Limb (tissue), 2 donors: ENCODE data around the gene MMP24OS.

Source experiments
- DNase-seq, 2 donors: peaks; one replicate each; pipeline ENCODE4 v3.0.0-alpha.2; 2016; ENCODE audit errors: extremely low spot score in 2 of 2

The MMP24OS gene

DNA sequence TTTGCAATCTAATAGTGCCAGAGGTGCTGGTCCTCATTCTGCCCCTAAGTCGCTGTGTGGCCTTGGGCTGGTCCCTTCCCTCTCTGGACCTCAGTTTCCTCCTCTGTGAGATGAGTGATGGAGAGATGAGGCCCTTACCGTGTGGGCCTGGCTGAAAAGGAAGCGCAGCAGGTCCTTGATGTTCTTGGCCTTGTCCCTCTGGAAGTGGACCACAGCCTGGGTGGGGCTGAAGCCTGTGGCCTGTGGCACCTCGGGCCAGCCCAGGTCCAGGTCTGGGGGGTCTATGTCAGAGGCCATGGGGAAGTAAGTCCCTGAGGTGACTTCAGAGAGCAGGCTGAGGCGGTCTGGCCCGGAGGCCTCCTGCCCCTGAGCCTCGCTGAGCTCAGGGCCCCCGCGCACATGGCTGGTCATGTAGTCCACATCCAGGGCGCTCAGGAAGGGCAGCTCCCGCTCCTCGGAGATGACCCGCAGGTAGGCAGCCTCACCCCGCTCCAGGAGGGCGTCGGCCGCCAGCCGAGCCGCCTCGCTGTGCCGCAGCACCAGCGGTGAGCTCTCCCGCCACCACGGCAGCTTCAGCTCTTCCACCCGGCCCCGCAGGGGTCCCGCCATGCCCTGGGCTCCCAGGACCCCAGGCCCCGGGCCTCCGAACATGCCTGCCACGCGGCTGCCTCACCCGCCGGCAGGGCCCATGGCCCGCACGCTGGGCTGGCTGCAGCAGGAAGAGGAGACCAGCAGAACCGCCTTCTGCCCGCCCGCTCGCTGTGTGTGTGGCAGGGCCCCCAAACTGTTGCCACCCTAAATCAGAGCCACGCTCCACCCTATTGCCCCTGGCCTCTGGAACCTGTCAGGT, 14.0 kb upstream of the MMP24OS start, which contains the start of gene FAM83C:
Gene FAM83C, minus strand, starts transcription at position 772 of the 850 bp plus-strand sequence. Its CDS starts 121 bp downstream, at position 651.
- no peak for DNase-seq

DNA sequence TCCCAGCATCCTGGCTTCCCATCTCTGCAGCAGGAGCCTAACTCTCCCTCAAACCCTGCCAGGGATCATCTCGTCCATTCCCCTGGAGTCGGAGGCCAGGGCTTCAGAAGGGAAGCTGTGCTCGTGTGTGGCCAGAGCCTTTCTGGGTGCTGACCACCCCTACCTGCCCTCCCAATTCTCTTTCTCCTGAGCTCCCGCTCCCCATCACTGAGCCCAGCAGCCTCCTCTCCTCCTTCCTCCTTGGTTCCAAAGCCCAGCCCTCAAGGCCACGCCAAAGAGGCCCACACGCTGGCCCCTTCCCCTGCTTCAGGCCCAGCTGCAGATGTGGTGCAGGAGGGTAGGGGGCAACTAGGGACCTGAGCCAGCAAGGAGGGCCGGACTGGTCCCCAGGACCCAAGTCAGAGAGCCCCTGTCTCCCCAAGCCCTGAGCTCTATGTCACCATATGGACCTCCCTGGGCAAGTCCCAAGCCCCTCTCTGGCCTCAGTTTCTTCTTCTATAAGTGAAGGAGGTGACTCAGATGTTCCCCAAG, 13.0 kb upstream of the MMP24OS start:
- DNase-seq: no peak

DNA sequence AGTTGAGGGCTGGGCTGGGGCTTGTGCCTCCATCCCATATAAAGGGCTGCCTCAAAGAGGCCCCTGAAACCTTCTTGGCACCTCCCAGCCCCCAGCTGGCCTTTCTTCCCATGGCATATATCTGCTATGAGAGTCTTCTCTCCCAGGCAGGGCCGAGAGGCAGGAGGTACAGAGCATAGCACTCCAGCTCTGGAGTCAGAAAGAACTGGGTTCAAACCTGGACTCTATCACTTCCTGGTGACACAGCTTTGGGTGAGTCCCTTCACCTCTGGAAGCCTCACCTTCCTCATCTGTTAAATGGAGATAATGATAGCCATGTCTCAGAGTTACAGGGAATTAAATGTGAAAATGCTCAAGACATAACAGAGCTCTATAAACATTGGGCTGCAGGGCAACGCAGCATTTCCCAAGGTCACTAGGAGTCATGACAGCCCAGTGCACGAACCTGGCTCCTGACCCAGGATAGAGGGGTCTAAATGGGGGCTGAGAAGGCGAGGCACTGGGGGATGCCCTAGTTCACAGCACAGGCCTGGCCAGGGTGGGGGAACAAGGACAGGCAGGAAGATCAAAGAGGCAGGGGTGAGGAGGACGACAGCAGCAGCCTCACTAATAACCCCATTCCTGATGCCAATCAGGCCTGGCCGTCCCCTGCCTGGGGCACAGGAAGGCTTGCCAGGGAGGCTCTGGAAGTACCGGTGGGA, 12.4 kb upstream of the MMP24OS start:
- DNase-seq: no peak

DNA sequence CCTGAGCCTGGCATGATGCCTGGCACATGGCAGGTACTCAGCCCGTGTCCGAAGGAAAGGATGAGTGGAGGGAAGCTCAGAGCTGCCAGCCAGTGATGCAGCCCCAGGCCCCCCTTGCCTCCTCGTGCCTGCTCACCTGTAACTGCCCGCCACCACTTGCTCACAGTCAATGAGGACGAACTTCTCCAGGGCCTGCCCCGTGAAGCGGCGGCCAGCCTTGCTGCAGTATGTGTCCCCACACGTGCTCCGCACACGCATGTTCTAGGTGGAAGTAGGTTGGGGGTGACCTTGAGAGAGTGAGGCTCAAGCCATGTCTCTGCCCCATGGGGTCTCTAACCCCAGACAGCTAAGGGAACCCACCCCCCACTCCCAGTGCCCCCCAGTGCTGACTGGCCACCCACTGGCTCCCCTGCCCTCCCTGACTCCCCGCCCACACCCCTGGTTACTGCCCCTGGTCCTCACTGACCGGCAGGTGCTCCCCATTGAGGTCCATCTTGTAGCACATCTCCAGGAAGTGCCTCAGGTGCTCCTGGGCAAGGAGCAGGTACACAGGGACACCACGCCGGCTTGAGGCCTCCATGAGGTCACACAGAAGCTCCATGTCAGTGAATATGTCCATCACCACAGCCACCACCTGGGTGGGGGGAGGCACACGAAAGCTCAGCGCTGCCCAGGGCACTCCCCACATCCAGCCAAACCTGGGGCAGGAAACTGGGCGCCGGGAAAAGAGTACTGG, 10.6 kb upstream of the MMP24OS start:
- no peak for DNase-seq

DNA sequence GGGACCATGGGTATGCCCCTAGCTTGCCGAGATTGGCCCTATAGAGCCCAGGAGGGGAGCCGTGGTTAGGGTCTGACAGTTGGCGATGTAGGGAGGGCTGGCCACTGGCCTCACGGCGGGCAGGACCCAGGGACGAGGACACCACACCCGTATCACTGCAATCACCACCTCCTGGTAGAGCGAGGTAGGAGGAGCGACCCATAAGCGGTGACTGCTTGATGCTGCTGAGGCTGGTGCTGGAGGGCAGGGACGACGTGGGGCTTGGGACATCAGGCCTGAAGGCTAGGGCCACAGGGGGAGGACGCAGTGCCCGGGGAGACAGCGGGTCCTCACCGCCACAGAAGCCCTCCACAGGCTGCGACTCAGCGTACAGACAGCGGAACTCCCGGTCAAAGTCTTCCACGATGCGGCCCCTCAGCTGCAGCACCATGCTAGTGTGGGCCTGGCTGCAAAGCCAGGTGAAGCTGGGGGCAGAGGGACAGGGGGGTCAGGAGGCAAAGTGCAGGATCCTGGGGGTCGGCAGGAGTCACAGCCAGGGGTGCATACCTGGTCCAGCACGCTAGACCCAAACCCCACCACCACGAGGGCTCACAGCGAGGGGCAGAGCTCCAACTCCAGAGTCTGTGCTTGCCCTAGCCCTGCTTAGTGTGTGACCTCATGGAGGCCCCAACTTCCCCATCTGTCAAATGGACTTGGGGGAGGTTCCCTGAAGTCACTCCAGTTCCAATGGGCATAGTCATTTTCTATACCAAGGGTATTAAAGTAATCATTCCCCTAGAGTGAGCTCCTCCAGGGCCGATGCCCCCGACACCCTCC, 9.8 kb upstream of the MMP24OS start:
- no peak for DNase-seq

DNA sequence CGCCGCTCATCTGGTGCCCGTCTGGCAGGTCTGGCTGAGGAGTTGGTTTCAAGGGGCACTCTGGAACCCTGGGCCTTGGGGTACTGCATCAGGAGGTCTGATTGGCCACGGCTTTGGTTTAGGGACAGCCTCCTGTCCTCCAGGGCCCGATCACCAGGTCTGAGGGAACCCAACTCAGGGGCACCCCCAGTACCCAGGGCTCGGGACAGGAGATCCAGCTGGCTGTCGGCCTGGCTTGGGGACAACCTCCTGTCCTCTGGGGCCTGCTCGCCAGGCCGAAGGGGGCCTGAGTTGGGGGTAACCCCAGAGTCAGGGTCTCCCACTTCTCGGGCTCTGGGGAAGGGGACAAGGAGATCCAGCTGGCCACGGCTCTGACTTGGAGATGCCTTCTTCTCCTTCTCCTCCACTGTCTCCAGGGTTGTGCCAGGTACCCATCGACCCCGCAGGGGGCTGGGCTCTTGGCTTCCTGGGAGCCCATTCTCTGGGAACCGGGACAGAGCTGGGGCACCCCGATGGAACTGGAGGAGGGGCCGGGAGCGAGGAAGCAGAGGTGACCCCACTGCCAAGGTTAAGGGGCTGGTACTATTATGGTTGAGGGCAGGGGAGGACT, 9.1 kb upstream of the MMP24OS start:
- no peak for DNase-seq

DNA sequence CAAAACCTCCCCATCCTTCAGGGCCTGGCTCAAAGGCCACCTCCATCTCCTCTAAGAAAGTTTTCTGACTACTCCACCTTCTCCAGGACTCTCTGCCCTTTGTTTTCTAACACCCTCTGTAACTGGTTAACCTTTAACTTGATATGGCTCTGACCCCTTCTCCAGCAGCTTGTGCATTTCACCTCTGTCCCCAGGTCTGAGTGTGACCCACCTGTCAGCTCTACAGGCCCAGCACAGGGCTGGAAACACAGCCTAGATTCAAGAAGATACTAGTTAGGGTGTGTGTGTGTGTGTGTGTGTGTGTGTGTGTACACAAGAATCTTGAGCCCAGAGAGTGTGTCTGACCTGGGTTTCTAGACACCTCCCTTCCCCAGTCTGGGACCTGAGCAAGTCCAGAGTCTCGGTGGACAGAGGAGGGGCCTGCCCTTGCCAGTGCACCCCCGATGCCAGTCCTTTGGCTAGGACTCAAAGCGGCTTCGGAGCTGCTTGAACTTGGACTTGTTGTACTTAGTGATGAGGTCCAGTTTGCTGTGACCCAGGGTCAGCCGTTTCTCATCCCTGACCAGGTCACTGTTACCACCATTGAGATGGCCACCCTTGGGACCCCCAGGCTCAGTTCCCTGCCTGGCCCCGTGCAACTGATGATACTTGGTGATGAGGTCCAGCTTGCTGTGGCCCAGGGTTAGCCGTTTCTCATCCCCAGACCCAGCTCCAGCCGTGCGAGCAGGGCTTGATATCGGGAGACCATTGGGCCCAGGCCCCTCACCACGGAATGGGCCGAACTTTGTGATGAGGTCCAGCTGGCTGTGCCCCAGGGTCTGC, 8.4 kb upstream of the MMP24OS start:
- no peak for DNase-seq

DNA sequence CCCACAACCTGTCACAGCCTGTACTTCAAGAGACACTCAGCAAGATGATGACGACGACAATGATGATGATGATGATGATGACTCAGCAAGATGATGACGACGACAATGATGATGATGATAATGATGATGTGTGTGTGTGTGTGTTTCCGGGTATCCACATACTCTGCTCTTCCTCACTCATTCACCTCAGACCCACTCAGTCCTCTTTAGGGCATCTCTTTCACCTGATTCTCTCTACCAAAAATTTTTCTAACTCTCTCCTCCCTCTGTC, 7.8 kb upstream of the MMP24OS start:
- DNase-seq: no peak

DNA sequence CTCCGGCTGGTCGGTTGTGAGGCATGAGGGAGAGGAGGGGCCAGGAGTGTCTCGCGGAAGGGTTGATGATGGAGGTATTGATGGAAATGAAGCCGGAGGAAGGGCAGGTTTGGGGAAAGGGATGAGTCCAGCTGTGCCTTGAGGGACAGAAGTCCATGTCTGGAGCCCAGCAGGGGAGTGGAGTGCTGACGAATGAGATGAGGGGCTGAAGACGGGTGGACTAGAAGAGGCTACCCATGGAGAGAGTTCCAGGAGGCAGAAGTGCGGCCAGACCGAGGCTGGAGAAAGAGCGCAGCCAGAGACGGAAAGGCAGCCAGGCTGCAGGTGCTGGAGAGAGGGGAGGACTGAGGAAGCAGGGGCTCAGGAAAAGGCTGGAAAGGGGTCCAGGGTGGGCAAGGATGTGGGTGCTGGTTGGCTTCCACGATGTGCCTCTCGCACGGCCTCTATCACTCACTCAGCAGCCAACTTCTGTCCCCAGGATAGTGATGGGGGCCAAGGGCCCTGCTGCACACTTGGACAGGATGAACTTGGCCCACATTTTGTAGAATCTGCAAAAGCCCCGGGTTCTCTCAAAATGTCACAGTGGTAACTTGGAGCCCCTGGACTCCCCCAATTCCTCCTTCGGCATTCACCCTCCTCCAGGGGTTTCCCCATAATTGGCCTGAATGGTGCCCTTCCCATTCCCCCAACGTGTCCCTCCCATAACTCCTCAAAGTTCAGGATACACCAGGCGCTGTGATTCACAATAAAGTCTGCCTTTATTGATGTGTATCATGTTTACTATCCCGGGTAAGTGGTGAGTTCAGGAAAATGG, 7.3 kb upstream of the MMP24OS start:
- DNase-seq: no peak

DNA sequence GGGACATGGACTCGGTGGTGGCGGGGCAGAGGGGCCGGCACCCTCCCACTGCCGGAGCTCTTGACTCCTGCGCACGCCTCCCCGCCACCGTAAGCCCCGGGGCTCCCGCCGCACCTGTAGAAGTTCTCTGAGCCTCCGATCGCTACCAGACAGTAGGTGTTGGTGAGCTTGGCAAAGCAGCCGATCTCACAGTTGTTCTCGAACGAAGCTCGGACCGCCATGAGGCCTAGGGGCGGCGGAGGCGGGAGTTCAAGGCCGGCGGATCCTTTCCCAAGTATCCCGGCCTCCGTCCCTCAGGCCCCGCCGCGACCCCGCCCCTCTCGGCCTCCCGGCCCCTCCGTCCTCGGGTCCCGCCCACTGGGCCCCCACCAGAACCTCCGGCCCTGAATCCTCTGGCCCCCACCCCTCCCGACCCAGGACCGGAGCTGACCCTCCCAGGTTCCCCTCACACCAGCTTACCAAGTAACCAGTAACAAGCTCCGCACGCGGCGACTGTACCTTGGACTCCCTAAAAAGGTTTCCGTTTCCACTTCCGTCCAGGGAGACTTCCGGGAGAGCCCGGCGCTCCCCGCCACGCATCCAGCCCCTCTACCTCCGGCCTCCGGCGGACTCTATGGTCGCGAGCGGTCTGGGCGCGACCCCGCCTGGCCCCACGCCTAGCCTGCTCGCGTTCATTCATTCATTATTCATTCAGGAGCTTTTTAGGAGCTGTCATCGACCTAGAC, 6.5 kb upstream of the MMP24OS start, which contains the start of gene EIF6:
Gene EIF6, minus strand, starts transcription at position 506 of the 725 bp plus-strand sequence. Its CDS starts 285 bp downstream, at position 221.
- peak; percentile 92 to 93 for DNase-seq

DNA sequence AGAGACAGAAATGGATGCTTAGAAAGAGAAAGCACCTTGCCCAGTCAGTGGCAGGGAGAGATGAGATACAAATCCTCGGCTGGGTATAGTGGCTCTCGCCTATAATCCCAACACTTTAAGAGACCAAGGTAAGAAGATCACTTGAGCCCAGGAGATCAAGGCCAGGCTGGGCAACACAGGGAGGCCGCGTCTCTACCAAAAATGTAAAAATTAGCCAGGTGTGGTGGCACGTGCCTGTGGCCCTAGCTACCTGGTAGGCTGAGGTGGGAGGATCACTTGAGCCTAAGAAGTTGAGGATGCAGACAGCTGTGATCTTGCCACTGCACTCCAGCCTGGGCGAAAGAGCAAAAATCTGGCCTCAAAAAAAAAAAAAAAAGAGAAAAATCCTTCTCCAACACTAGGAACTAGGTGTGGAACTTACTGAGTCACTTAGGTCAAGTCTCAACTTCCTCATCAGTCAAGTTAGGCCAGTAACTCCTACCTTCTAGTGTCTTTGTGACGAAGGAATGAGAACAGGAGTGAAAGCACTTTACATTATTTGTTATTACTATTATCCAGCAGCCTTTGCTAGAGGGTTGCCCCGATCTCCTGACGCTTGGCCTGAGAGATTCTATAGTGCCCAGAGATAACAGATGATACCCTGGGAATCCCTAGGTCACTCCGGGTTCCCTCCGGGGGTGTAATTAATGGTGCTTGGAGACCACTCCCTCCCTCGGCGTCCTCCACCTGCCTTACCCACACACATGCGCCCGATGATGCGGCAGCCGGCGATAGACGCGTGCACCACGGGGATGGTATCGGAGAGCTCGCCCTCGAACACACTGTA, 5.7 kb upstream of the MMP24OS start:
- no peak for DNase-seq

DNA sequence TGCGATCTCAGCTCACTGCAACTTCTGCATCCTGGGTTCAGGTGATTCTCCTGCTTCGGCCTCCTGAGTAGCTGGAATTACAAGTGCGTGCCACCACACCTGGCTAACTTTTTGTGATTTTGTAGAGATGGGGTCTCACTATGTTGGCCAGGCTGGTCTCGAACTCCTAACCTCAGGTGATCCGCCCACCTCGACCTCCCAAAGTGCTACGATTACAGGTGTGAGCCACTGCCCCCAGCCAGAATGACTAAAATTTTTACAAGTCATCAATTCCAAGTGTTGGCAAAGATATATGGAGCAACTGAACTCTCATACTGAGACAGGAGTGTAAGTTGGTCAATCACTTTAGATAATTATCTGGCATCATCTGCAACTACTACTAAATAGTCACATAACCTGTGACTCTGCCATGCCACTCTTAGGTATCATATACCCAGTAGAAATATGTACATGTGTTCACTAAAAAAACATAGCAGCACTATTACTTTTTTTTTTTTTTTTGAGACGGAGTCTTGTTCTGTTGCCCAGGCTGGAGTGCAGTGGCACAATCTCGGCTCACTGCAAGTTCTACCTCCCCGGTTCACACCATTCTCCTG, 3.7 kb upstream of the MMP24OS start:
- DNase-seq: no peak

DNA sequence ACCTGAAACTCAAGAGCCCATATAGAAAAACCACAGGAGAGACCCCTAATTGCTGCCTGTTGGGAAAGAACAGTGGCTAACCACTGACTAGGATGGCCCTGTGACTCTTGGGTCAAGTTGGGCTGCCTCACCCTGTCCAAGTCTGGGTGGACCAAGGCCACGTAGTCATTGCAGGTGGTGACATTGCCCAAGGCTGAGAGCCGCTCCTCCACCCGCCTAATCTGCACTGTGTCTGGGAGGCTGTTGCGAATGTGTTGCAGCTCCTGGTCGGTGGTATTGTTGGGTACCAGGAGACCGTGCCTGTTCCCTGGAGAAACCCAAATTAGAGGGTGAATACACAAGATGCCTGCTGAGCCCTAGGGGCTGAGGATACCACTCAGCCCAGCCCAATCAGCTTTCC, 2.6 kb upstream of the MMP24OS start:
- DNase-seq: no peak

DNA sequence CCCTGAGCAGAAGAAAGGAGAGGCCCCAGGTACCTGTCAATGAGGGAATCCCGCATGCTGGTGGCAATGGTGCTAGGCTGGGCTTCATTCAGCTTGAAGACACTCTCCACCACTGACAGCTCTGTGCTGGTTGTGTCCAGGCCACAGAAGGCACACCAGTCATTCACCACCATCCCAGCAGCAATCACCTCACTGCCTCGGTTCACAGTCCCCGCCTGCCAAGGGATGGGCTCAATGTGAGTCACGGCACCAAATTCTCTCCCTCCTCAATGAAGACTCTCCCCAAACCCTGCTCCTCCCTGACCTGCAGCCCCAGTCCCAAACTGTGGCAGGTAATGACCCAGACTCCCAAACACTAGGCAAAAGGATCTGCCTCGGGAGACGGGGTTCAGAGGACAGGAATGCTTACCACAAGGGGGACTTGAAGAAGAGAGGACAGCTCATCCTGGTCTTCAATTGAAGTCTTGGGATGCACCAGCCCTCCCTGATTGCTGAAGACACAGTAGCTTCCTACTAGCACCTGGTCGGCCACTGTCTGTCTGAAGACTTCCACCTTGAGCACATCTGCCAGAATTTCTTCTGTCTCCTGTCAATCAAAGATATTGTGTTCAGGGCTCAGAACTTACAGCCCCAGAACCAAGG, 1.7 kb upstream of the MMP24OS start:
- DNase-seq: no peak

DNA sequence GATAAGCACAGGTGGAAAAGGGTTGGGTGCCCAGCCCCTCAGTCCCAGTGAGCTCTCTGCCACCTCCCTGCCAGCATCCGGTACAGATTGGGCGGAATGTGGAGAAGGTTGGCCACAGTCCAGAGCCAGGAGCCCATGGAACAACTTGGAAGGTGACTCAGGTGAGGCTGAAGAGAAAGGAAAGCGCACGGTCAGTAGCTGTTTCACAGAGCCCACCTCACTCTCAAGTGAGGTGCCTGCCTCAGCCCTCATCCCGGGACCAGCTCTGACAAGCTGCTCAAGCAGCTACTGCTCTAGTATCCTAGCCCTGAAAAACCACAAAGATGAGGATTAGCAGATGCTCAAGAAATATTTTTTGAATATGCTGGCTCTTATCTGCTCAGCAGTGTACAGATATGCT, 1.1 kb upstream of the MMP24OS start:
- no peak for DNase-seq

DNA sequence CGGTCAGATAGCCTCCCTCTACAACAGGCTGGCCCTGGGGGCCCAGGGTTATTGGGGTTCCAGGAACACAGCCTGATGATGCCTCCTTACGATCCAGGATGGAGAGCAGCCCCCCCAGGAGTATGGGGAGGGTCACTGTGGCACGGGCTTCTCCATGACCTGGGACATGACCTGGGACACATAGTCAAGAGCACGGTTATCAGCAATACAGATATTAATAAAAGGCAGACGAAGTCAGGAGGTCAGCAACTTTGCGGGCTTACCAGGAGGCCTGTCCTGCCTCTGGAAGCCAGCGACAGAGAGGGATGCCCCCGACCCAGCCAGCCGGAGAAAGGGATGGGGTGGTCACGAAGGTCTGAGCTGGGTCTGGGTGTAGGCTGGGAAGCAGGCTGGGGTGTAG, 795 bp downstream of the MMP24OS start:
- DNase-seq: no peak

DNA sequence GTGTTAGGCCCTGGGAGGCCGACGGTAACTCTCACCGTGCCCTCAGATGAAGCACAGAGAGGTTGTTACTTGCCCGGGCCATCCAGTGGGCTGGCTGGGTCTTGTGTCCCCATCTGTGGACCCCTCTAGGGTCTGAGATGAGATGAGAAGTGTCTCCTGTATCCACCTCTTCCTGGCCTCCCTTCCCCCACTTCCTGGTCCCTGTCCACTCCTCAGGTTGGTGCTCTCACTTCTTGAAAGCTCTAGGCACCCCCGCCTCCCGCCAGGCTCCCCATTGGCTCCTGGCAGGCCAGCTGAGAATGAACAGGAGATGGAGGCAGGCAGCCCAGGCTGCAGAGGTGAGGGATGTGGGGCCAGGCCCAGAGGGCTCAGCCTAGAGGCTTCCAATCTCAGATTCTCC, 1.5 kb downstream of the MMP24OS start:
- DNase-seq: no peak
